ENCODE results near the gene FCGR3A. TPM values are rescaled to one million over a fixed set of nuclear protein-coding genes. Genes with fewer than 3 reads are reported as not detected.

FCGR3A gene
- polyA plus RNA-seq, 2 of the 4 experiments (the other 2 are of a cell fraction), result not detected

GRCh38 chr1:161492827-161493226 is 56.8 kb downstream of the FCGR3A start:
- FAIRE-seq (no peak), ATAC-seq (no peak), DNase-seq (ENCODE audit: low read depth in 1 of 2, low spot score in 1 of 2) (no peak)
- H3K4me1 ChIP-seq, result no peaks in the 10 kb centered on the region
- no peak overlapping the region for H3K4me2 ChIP-seq
- H3K27ac ChIP-seq, result no peak overlapping the region
- TF ChIP-seq MYC (IDR thresholded peaks at IDR 0.05; ENCODE audit: borderline replicate concordance, low read length) (no peak), BCL3 (IDR thresholded peaks at IDR 0.05) (no peak), MAX (IDR thresholded peaks at IDR 0.05) (no peak), FOXS1 (CRISPR knock-in tag; IDR thresholded peaks at IDR 0.05) (no peak), CHD4 (IDR thresholded peaks at IDR 0.05; ENCODE audit: borderline replicate concordance) (no peak), FOSB (CRISPR knock-in tag; IDR thresholded peaks at IDR 0.05) (no peak), CBX2 (IDR thresholded peaks at IDR 0.05; ENCODE audit: borderline replicate concordance, low read depth) (no peak), HOXB13 (CRISPR knock-in tag; IDR thresholded peaks at IDR 0.05; ENCODE audit: low read depth) (no peak), CTCF (IDR thresholded peaks at IDR 0.05) (no peak), BHLHE40 (IDR thresholded peaks at IDR 0.05; ENCODE audit: low read depth, low read length) (no peak), MAFK (IDR thresholded peaks at IDR 0.05; ENCODE audit: partially characterized antibody) (no peak), EHMT2 (IDR thresholded peaks at IDR 0.05; ENCODE audit: low read depth) (no peak), ZC3H11A (IDR thresholded peaks at IDR 0.05) (no peak), CHD2 (IDR thresholded peaks at IDR 0.05; ENCODE audit: low read length, partially characterized antibody) (no peak), PHF8 (IDR thresholded peaks at IDR 0.05; ENCODE audit: borderline replicate concordance, low read depth) (no peak), NFE2L2 (conservative IDR thresholded peaks at IDR 0.05; ENCODE audit: low read length) (no peak), ZFP36 (IDR thresholded peaks at IDR 0.05; ENCODE audit: borderline replicate concordance, partially characterized antibody) (no peak)
- H3K9me3 ChIP-seq, result no peaks in the 10 kb centered on the region
- no peak overlapping the region for H3K4me3 ChIP-seq
- ChIA-PET CTCF (interaction anchor here (0.8 to 1.3 kb wide), 2 partner anchors 12 to 249 kb away, joined by 3 read pairs; no protein-coding TSS in a partner anchor), POLR2A (no interaction called here)
- WGBS (ENCODE audit: missing lambda C conversion rate), result 11% methylated on average over 2 of the region's 2 CpGs

Other genes with a start within 250 kb of the FCGR3A start
- 0.57 and 0.83 TPM in 2 replicates for gene MPZ, start 239.8 kb downstream of the FCGR3A start, polyA plus RNA-seq (2011; rRNA removed)
- 0.17 to 0.45 TPM (median 0.25 TPM) in 3 replicates for gene MPZ, start 239.8 kb downstream of the FCGR3A start, polyA plus RNA-seq (2017; fragmentation: RNase III; extraction: RNeasy Plus Mini Kit Qiagen cat#74134 plus additional on column Dnase treatment)
- gene SDHC, start 235.4 kb downstream of the FCGR3A start, polyA plus RNA-seq (2011; rRNA removed), result 296 and 353 TPM in 2 replicates
- gene SDHC, start 235.4 kb downstream of the FCGR3A start, polyA plus RNA-seq (2017; fragmentation: RNase III; extraction: RNeasy Plus Mini Kit Qiagen cat#74134 plus additional on column Dnase treatment), result 302 to 325 TPM (median 323 TPM) in 3 replicates
- gene CFAP126, start 181.9 kb downstream of the FCGR3A start, polyA plus RNA-seq (2011; rRNA removed), result not detected in 2 replicates
- gene CFAP126, start 181.9 kb downstream of the FCGR3A start, polyA plus RNA-seq (2017; fragmentation: RNase III; extraction: RNeasy Plus Mini Kit Qiagen cat#74134 plus additional on column Dnase treatment), result not detected in 3 replicates
- 0.12 and 0.13 TPM in 2 replicates for gene FCGR2A, start 44.4 kb downstream of the FCGR3A start, polyA plus RNA-seq (2011; rRNA removed)
- not detected in 3 replicates for gene FCGR2A, start 44.4 kb downstream of the FCGR3A start, polyA plus RNA-seq (2017; fragmentation: RNase III; extraction: RNeasy Plus Mini Kit Qiagen cat#74134 plus additional on column Dnase treatment)
- gene HSPA6, start 25.3 kb downstream of the FCGR3A start, polyA plus RNA-seq (2011; rRNA removed), result 0.22 and 0.58 TPM in 2 replicates
- 0.26 to 0.50 TPM (median 0.50 TPM) in 3 replicates for gene HSPA6, start 25.3 kb downstream of the FCGR3A start, polyA plus RNA-seq (2017; fragmentation: RNase III; extraction: RNeasy Plus Mini Kit Qiagen cat#74134 plus additional on column Dnase treatment)
- gene FCGR3B, start 81.4 kb upstream of the FCGR3A start, polyA plus RNA-seq (2011; rRNA removed), result not detected in 2 replicates
- gene FCGR3B, start 81.4 kb upstream of the FCGR3A start, polyA plus RNA-seq (2017; fragmentation: RNase III; extraction: RNeasy Plus Mini Kit Qiagen cat#74134 plus additional on column Dnase treatment), result not detected in 3 replicates
- gene FCGR2B, start 113.3 kb upstream of the FCGR3A start, polyA plus RNA-seq (2011; rRNA removed), result not detected in 2 replicates
- not detected in 3 replicates for gene FCGR2B, start 113.3 kb upstream of the FCGR3A start, polyA plus RNA-seq (2017; fragmentation: RNase III; extraction: RNeasy Plus Mini Kit Qiagen cat#74134 plus additional on column Dnase treatment)
- gene FCRLA, start 157.4 kb upstream of the FCGR3A start, polyA plus RNA-seq (2011; rRNA removed), result 0.07 and 0.10 TPM in 2 replicates
- gene FCRLA, start 157.4 kb upstream of the FCGR3A start, polyA plus RNA-seq (2017; fragmentation: RNase III; extraction: RNeasy Plus Mini Kit Qiagen cat#74134 plus additional on column Dnase treatment), result not detected in 3 replicates
- gene FCRLB, start 171.7 kb upstream of the FCGR3A start, polyA plus RNA-seq (2011; rRNA removed), result 0.69 and 0.75 TPM in 2 replicates
- gene FCRLB, start 171.7 kb upstream of the FCGR3A start, polyA plus RNA-seq (2017; fragmentation: RNase III; extraction: RNeasy Plus Mini Kit Qiagen cat#74134 plus additional on column Dnase treatment), result 0.48 to 0.62 TPM (median 0.54 TPM) in 3 replicates
- gene DUSP12, start 200.0 kb upstream of the FCGR3A start, polyA plus RNA-seq (2011; rRNA removed), result 79.2 and 96.3 TPM in 2 replicates
- 47.3 to 50.2 TPM (median 49.6 TPM) in 3 replicates for gene DUSP12, start 200.0 kb upstream of the FCGR3A start, polyA plus RNA-seq (2017; fragmentation: RNase III; extraction: RNeasy Plus Mini Kit Qiagen cat#74134 plus additional on column Dnase treatment)
- 26.8 and 28.0 TPM in 2 replicates for gene ATF6, start 216.5 kb upstream of the FCGR3A start, polyA plus RNA-seq (2011; rRNA removed)
- 8.6 to 9.2 TPM (median 9.0 TPM) in 3 replicates for gene ATF6, start 216.5 kb upstream of the FCGR3A start, polyA plus RNA-seq (2017; fragmentation: RNase III; extraction: RNeasy Plus Mini Kit Qiagen cat#74134 plus additional on column Dnase treatment)